Upper lobe of right lung (tissue), 1 donor: ENCODE results near the gene ASTN2. TPM values are rescaled to one million over a fixed set of nuclear protein-coding genes. Genes with fewer than 3 reads are reported as not detected.
"Not testable (repeated sequence)": the region's sequence is repeated elsewhere in the genome, so short reads cannot be mapped to it uniquely, and the experiment has no call there.

Source experiments
- ATAC-seq: fragments of 200-7000 bp; cut with Tn5 transposase; one replicate; pipeline ENCODE4 v1.9.1; 2020; ENCODE audit warnings: mild to moderate bottlenecking, moderate library complexity
- DNase-seq: peaks from one replicate; pipeline ENCODE4 v3.0.0-alpha.2; 2020
- H3K27ac ChIP-seq: fragments of 200-600 bp; one replicate; pipeline ENCODE4 v1.8.0; 2022
- H3K27me3 ChIP-seq: fragments of 200-600 bp; one replicate; pipeline ENCODE4 v1.8.0; 2022; ENCODE audit warnings: mild to moderate bottlenecking
- H3K36me3 ChIP-seq: fragments of 200-600 bp; one replicate; pipeline ENCODE4 v1.8.0; 2022
- H3K4me1 ChIP-seq: fragments of 200-600 bp; one replicate; pipeline ENCODE4 v1.8.0; 2022
- H3K4me3 ChIP-seq: fragments of 200-600 bp; one replicate; pipeline ENCODE4 v1.8.0; 2022; ENCODE audit warnings: mild to moderate bottlenecking
- H3K9me3 ChIP-seq: fragments of 200-600 bp; one replicate; pipeline ENCODE4 v1.8.0; 2022
- CTCF ChIP-seq: fragments of 200-600 bp; IDR thresholded peaks from one replicate; pipeline ENCODE4 v1.8.0; 2022; ENCODE audit warnings: antibody characterized with exemption
- intact Hi-C: fragments of 100-400 bp; cut with DNase I; formaldehyde crosslinking; loops from one replicate; pipeline ENCODE4 v1.11.0; 2022
- total RNA-seq: library from RNA; stranded (reverse); fragmentation: NEBNext Ultra II Directional; extraction: Animal tissue kit (Norgen Biotek cat#: 25700); gene quantifications from one replicate; pipeline ENCODE4 v1.2.1, GENCODE V29; 2021
- donor health status: DM: no; HTN: yes; CAD: no; lungs with severe emphysema.

Gene ASTN2
- total RNA-seq, 1 donor from 2014 or later: 3.8 TPM

DNA sequence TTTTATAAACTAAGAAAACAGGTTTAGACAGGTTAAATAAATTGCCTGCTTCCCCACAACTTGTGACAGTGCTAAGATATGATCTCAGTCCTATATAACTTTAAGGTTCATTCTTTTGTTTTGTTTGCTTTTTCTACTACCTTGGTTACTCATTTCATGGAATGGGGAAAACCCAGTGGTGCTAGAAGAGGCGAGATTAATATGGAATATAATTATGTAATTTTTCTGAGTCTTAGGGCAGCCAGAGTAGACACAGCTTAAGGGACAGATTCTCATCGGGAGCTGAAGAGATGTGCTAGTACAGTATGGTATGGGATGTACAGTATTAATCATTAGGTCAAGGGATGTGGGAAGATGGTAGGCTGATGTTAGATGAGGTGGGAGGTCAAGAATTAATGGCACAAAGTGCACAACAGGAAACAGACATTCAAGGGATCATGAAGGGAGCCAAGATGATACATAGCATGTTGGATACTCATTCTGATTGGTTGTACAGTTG, 721.6 kb downstream of the ASTN2 start:
- H3K4me3 ChIP-seq: no peak overlapping the region
- no peak for TF ChIP-seq CTCF
- ATAC-seq (no peak), DNase-seq (no peak)
- H3K9me3 ChIP-seq: no peaks in the 10 kb centered on the region
- intact Hi-C loops: no loop called here
- H3K27me3 ChIP-seq: no peaks in the 10 kb centered on the region
- H3K4me1 ChIP-seq: peaks cover 25% of the 10 kb centered on the region
- peaks cover 9% of the 10 kb centered on the region for H3K36me3 ChIP-seq
- H3K27ac ChIP-seq: no peak overlapping the region

DNA sequence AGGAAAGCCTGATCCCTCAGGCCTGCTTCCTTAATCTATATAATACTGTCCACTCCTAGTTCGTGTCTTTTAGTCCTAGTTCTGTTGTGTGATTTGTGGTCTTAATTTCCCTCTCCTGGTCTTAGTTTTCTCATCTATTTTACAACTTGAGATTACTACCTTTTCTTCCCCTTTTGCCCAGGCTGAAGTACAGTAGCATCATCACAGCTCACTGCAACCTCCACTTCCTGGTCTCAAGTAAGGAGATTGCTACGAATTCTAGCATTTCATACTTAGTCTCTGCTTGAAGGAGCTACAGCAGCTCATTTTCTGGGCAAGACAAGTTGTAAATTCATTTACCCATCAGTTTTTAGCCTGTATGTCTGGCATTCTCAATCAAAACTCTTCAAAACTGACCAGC, 722.2 kb downstream of the ASTN2 start:
- Histone ChIP-seq H3K4me3 (no peak overlapping the region), H3K9me3 (no peaks in the 10 kb centered on the region), H3K4me1 (peaks cover 32% of the 10 kb centered on the region), H3K27ac (no peak overlapping the region), H3K27me3 (no peaks in the 10 kb centered on the region), H3K36me3 (peaks cover 2% of the 10 kb centered on the region)
- no peak for TF ChIP-seq CTCF
- ATAC-seq: no peak
- no peak for DNase-seq
- intact Hi-C loops: no loop called here

DNA sequence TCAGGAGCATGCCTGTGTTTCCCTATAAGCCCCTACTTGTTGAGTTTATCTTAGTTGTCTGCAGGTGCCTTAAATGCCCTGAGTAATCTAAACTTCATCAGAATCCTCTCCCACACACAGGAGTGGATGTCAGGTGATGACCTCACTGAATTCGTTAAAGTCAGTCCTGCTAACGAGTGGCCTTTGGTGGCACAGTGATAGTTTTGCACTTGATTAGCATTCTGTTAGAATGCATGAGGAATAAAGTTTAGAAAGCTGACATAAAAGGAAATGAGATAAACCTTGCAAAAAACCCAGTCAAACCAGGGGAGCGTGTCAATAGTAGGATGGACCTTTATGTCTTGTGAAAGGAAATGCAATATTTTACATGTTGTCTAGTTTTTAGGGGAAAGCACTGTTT, 723.2 kb downstream of the ASTN2 start:
- H3K36me3 ChIP-seq: no peaks in the 10 kb centered on the region
- H3K27me3 ChIP-seq: no peaks in the 10 kb centered on the region
- no peak overlapping the region for H3K27ac ChIP-seq
- no peak for DNase-seq
- no peak for ATAC-seq
- no peak for TF ChIP-seq CTCF
- H3K9me3 ChIP-seq: no peaks in the 10 kb centered on the region
- H3K4me3 ChIP-seq: no peak overlapping the region
- intact Hi-C loops: no loop called here
- peaks cover 34% of the 10 kb centered on the region for H3K4me1 ChIP-seq

DNA sequence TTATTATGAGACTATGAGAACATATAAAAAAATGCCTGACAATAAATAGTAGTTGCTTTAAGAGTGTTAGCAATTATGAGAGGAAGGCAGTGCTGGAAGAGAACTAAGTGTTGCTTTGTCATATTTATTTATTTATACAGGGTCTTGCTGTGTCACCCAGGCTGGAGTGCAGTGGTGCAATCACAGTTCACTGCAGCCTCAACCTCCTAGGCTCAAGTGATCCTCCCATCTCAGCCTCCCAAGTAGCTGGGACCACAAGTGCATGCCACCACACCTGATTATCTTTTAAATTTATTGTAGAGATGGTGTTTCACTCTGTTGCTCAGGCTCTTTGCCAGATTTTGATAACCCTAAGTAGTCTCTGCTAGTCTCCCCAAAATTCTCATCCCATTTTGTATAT, 724.1 kb downstream of the ASTN2 start:
- H3K27ac ChIP-seq, H3K27me3 ChIP-seq, ATAC-seq, DNase-seq, H3K4me3 ChIP-seq, H3K36me3 ChIP-seq, H3K9me3 ChIP-seq, intact Hi-C loops: not testable (repeated sequence)
- H3K4me1 ChIP-seq: peaks cover 41% of the 10 kb centered on the region

DNA sequence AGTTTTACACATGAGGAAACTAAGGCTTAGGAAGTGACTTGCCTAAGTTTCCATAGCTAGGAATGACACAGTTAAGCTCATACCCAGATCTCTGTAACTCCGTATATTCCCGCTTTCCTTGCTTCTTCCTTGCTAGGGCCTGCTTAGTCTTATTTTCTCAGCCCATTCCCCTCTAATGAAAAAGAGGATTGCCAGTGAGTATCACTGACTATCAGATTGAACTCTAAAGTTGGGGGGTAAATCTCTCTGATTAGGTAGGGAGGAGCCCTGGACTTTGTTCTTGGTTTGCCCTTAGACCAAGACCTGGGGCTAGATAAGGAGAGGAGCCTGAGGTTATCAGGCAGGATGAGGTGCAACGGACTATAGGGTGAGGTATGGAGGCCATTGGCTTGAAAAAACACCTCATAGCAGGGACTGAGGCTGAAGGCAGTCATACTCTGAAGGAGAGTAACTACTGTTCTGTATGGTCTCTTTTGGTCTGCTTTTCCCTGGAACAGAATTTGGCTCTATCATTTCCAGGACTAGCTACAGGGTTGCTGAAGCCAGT, 725.3 kb downstream of the ASTN2 start:
- no peaks in the 10 kb centered on the region for H3K27me3 ChIP-seq
- H3K27ac ChIP-seq: no peak overlapping the region
- no peaks in the 10 kb centered on the region for H3K9me3 ChIP-seq
- no peaks in the 10 kb centered on the region for H3K36me3 ChIP-seq
- intact Hi-C loops: no loop called here
- no peak overlapping the region for H3K4me3 ChIP-seq
- H3K4me1 ChIP-seq: peaks cover 41% of the 10 kb centered on the region
- ATAC-seq: no peak
- no peak for TF ChIP-seq CTCF
- no peak for DNase-seq

GRCh38 chr9:116688806-116689485, 725.9 kb downstream of the ASTN2 start:
- no peak overlapping the region for H3K4me3 ChIP-seq
- no peak for TF ChIP-seq CTCF

More at GRCh38 chr9:116688806-116689485, 725.9 kb downstream of the ASTN2 start:
- Histone ChIP-seq H3K27me3 (no peaks in the 10 kb centered on the region), H3K4me1 (peaks cover 39% of the 10 kb centered on the region), H3K27ac (no peak overlapping the region), H3K36me3 (no peaks in the 10 kb centered on the region), H3K9me3 (no peaks in the 10 kb centered on the region)
- DNase-seq (no peak), ATAC-seq (no peak)
- intact Hi-C loops: no loop called here
